HG03571 (cell line): ENCODE measurements around the gene MKI67.
"Not testable (repeated sequence)": the region's sequence is repeated elsewhere in the genome, so short reads cannot be mapped to it uniquely, and the experiment has no call there.

ENCODE experiments used
- ATAC-seq: cut with Tn5 transposase; IDR thresholded peaks from one replicate; pipeline ENCODE4 v1.9.1; 2021; ENCODE audit not compliant: unreplicated experiment

The MKI67 gene

GRCh38 chr10:128113026-128113425 lies 13.2 kb downstream of the MKI67 start:
- ATAC-seq, result no peak

DNA sequence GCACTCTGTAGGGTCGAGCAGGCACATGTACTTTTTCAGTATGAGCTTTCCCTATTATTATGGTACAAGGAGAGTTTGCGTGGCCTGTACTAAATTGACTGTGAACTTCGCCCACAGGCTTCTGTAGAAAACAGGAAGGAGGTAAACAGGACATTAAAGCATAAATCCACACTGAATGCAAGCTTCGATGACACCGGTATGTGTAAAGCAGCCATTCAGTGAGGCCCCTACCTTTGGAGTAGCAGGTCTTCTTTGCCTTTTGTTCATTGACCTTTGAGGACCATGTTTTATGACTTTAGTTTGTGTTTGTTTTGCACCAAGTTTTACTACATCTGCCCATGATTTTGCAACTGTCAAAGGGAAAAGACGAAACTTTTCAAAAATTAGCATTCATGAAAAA lies 14.5 kb downstream of the MKI67 start:
- ATAC-seq, result no peak

DNA sequence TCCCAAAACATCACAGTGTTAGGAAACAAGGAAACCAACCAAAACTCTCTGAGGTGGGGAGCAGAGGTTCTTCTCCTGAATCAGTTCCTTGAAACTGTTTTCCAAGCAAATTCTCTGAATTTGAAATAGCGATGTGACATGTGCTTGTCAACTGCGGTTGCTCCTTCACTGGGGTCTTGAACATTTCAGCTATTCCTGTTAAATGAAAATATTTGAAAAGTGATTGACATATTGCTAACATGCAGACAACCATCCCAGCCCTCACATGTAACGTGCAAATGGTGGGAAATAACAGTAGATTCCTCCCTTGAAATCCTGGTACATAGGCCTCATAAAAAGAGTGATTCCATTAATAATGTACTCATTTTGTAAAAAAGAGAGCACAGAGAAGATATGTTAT lies 15.9 kb downstream of the MKI67 start:
- ATAC-seq, result no peak

DNA sequence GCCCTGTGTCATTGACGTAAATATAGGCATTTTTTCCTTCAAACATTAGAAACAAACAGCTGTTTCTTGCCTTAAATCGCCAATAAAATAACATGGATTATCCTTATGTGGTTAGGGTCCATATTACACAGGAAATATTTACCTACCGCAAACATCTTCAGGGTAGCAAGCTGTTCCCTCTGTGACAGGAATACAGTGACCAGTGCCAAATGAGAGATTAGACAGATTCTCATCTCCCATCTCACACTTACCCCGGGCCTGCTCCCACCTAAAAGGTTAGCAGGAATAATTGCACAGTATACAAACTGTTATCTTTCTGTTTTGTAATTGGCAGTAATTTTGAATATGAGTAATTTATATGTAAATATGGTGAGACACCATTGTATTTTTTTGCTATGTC lies 16.5 kb downstream of the MKI67 start:
- ATAC-seq, result no peak

- ATAC-seq, result no peak
Measured at GRCh38 chr10:128105383-128105782, 20.8 kb downstream of the MKI67 start.

DNA sequence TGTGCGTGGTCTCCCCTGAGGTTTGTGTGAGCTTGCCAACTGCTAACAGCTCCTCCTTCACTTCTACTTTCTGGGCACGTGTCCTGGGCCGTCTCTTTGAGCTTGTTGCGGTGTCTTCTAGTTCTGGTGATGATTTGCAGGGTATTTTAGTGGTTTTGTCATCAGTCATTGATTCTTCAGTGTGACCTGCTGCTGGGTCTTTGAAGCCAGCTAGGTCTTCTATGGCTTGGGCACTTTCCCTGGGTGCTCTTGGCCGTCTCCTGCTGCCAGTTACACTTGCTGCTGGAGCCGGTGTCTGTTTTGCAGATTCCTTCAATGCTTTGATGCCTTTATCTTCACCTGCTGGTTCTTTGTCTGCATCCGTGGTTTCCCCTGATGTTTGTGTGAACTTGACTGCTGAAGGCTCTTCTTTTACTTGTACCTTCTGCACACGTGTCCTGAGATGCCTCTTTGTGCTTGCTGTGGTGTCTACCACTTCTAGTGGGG lies 23.0 kb downstream of the MKI67 start:
- ATAC-seq, result no peak

GRCh38 chr10:128102480-128103228 lies 23.6 kb downstream of the MKI67 start:
- no peak for ATAC-seq

DNA sequence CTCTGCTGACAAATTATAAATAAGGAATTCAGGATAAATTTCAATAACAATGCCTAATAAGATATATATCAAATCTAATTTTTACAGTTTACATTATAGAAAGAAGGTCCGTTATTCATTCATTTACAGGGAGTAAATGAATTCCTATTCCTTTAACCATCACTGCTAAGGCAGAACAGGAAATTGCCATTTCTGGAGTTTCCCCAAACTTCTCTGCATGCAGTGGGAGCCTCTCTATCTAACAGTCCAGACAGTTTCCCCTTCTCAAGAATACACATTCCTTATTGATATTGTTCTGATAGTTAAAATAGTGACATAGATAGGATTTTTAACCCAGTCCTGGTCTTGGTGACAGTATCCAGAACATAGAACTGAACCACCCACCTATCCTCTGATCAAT lies 24.3 kb downstream of the MKI67 start:
- ATAC-seq, result no peak

DNA sequence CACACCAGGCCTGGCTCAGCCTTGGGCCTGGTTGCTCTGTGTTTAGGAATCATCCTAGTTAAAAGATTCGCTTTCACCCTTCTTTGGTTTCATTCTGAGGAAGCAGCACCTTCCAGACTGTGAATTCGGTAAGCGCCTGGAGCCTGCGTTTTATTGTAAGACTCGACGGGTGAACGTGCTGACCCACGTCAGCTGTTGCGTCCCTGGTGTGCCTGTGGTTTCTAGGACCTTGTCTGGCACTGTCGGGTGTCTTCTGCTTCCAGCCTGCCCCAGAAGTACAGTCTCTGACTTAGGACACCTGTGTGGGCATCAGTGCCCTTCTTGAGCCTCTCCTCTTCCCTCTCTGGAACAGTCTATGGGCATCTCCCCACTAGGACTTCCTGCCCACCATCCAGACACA lies 26.3 kb downstream of the MKI67 start:
- no peak for ATAC-seq

DNA sequence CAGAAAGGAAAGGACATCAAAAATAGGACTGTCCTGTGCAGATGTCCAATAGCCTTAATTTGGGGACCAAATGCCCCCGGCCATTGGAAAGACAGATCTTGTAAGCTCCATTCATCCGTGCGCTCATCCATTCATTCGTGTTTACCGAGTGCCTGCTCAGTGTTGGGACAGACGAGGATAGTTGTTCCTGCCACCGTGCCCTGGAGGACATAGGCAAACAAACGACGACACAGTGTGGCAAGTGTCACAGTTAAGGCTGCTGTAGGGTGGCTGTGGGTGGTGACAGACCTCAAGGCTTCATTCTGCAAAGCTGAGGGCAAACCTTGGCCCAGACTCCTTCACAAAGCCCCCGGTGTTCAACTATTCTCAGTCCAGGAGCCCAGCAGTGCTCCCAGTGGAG lies 27.6 kb downstream of the MKI67 start:
- ATAC-seq, result no peak

- no peak for ATAC-seq
Measured at GRCh38 chr10:128097783-128098182, 28.4 kb downstream of the MKI67 start.

DNA sequence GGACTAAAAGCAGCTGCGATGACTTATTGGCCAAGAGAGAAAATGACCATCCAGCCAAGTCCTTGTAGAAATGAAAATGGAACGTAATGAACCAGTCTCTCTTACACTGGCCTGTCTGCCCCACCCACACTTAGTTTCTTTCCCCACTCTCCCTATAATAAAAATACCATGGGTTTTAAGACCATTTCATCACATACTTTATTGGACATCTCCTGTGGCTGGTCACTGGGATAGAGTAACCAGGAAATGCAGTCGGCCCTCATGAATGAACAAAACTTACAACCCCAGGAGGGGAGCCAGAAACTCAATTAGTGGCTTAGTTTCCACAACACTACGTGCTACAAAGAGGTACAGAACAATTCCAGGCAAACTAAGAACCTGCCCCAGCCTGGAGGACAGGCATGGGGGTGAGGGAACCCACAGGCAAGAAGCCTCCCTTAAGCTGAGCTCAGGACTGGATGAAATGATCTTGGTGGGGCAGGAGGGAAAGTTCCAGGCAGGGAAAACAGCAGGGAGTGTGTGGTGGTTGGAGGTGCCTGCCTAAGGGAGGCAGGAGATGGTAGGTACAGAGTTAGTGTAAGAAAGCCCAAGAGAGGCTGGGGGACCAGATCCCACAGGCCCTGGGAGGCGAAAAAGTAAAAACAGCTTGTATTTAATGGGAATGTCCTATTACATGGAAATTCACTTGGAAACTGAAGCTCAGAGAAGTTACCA lies 29.6 kb downstream of the MKI67 start:
- no peak for ATAC-seq

DNA sequence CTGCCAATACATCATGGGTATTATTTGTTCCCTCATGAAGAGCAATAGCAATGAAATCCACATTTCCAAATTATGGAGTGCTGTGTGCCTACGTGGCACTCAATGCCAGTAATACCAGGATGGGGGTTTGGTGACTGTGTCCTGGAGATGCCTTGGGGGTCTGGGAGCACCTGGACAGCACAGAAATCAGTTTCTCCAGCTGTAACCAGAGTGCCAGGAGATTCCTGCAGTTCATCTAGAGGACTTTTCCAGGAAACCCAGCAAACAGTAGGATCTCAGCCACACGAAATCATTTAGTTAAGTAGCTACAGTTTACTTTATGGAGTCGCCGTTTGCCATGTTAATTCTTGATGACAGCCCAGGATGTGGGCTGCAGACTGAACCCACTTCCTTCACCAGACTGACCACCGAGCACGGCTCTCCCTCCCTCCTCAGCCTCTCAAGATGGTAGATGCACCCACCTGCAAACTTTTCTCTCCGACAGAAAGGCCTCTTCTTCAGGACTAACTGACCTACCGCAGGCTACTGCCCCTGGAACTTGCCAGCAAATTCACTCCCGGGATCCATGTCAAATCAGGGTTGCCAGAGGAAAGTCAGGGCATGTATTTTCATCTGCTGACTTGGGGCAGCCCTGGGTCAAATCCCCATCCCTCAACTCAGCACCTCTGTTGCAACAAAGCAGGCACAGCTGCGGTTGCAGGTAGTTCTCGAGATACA lies 30.3 kb downstream of the MKI67 start:
- ATAC-seq, result peak; percentile 56

- peak; percentile 78 for ATAC-seq
Measured at GRCh38 chr10:128095027-128095752, 31.0 kb downstream of the MKI67 start.

DNA sequence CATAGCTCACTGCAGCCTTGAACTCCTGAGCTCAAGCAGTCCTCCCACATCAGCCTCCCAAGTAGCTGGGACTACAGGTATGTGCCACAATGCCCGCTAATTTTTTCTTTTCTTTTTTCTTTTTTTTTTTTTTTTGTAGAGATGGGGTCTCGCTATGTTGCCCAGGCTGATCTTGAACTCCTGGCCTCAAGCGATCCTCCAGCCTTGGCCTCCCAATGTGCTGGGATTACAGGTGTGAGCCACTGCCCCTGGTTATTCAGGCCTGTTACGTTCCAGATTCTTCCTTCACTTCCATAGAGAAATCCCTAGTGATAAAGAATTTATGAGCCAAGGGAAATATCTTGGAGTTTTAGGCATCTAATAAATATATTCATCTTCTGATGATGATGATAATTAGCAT lies 31.6 kb downstream of the MKI67 start:
- ATAC-seq, result not testable (repeated sequence)

GRCh38 chr10:128092454-128092853 lies 33.8 kb downstream of the MKI67 start:
- ATAC-seq, result no peak

DNA sequence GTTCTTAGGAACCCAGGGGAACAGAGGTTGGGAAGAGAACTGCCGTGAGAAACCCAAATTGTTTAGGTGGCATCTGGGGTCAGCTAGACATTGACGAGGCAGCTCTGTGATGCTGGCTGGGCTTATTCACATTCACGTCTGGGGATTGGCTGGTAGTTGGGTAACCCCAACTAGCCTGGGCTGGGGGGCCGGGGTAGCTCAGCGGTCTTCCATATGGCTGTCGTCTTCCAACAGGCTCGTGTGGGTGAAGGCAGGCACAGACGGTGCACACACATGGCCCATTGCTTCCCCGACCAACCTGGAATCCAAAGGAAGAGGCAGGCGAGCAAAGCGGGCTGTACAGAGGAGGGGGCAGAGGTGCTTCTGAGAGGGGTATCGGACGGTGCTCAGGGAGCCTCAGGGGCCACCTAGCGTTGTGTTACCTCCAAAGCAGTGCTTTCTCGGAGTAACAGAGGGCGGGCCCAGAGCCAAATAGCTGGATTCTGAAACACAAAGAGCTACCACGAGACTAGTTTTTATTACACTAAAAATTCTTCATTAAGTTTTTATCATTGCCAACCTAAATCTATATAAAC lies 34.5 kb downstream of the MKI67 start:
- ATAC-seq, result no peak

- ATAC-seq, result no peak
Measured at GRCh38 chr10:128087884-128088709, 38.1 kb downstream of the MKI67 start.

GRCh38 chr10:128087146-128087883 lies 38.9 kb downstream of the MKI67 start:
- no peak for ATAC-seq
